ENCODE data around the gene ACSM5. TPM values are rescaled to one million over a fixed set of nuclear protein-coding genes. Genes with fewer than 3 reads are reported as not detected.

The ACSM5 gene, protein sequence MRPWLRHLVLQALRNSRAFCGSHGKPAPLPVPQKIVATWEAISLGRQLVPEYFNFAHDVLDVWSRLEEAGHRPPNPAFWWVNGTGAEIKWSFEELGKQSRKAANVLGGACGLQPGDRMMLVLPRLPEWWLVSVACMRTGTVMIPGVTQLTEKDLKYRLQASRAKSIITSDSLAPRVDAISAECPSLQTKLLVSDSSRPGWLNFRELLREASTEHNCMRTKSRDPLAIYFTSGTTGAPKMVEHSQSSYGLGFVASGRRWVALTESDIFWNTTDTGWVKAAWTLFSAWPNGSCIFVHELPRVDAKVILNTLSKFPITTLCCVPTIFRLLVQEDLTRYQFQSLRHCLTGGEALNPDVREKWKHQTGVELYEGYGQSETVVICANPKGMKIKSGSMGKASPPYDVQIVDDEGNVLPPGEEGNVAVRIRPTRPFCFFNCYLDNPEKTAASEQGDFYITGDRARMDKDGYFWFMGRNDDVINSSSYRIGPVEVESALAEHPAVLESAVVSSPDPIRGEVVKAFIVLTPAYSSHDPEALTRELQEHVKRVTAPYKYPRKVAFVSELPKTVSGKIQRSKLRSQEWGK
- total RNA-seq (0.32 TPM), polyA plus RNA-seq (3.0 TPM)

GRCh38 chr16:20409398-20410120, at the start of gene ACSM5:
Gene ACSM5, plus strand, starts transcription at chr16:20409534. Its CDS starts 1,951 bp downstream, at chr16:20411485.
- H3K4me3 ChIP-seq (ENCODE audit: low read depth, low read length) = no peak within 1 kb of the TSS
- H3K36me3 ChIP-seq (ENCODE audit: insufficient read depth) = no peaks in the 10 kb centered on the region
- no peak within 1 kb of the TSS for H3K27ac ChIP-seq (ENCODE audit: low read depth)
- 71% methylated on average over 6 of the region's 6 CpGs for WGBS
- no peaks in the 10 kb centered on the region for H3K4me1 ChIP-seq (ENCODE audit: insufficient read depth)
- no peak for DNase-seq (ENCODE audit: extremely low spot score)

DNA sequence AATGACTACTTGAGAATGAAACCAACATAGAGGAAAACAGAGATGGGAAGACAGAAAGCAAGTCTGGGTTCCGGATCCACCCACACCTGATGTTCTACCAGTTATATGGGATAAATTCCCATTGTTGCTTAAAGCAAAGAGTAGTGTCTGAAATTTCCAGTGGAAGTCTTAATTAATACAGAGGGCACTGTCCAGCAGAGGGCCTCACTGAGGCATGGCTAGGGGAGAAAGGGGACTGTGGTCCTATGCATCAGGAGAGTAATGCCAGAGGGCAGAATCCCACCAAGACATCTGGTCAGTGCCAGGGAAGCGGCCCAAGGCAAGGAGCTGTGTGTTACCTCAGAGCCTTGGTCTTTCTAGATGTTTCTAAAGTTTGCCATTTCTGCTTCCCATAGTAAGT, 49.3 kb upstream of the ACSM5 start:
- no peak overlapping the region for H3K27ac ChIP-seq (ENCODE audit: low read depth)
- DNase-seq (ENCODE audit: extremely low spot score) = no peak
- WGBS = 72% methylated on average over 2 of the region's 2 CpGs
- H3K4me3 ChIP-seq (ENCODE audit: low read depth, low read length) = no peak overlapping the region
- H3K4me1 ChIP-seq (ENCODE audit: insufficient read depth) = no peaks in the 10 kb centered on the region
- H3K36me3 ChIP-seq (ENCODE audit: insufficient read depth) = no peaks in the 10 kb centered on the region

DNA sequence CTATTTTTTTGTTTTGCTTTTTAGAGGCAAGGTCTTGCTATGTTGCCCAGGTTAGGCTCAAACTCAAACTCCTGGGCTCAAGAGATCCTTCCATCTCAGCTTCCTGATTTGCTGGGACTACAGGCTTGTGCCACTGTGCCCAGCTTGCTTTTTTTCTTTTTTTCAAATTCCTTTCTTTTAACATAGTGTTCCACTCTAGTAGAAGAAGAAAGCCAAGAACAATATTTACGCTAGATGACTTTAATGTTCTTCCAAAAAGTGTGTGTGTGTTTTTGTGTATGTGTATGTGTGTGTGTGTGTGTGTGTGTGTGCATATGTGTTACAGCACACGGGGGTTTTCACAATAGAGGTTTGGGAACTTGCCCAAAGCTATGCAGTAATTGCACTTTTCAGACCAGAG, 46.1 kb upstream of the ACSM5 start:
- Histone ChIP-seq H3K4me1 (ENCODE audit: insufficient read depth) (no peaks in the 10 kb centered on the region), H3K4me3 (ENCODE audit: low read depth, low read length) (no peak overlapping the region), H3K36me3 (ENCODE audit: insufficient read depth) (no peaks in the 10 kb centered on the region), H3K27ac (ENCODE audit: low read depth) (no peak overlapping the region)
- 54% methylated on average over 2 of the region's 2 CpGs for WGBS
- DNase-seq (ENCODE audit: extremely low spot score) = no peak

DNA sequence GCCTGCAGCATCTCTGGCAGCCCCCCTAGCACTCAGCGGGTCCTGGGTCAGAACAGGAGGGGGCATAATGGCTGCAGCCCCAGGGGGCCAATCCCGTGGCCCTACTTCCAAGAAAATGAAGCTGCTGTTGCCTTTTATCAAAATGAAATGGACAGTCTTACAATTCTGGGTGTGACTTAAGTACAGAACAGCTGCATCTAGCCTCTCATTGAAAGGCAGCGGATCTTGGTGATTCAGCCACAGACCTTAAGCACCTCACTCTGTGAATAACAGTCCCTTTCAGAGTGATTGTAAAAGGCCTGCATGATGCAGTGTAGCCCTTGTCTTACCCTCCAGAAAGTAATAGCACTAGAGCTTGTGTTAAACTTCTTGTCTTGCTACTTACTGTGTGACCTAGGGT, 45.3 kb upstream of the ACSM5 start:
- Histone ChIP-seq H3K4me3 (ENCODE audit: low read depth, low read length) (no peak overlapping the region), H3K36me3 (ENCODE audit: insufficient read depth) (no peaks in the 10 kb centered on the region), H3K27ac (ENCODE audit: low read depth) (no peak overlapping the region), H3K4me1 (ENCODE audit: insufficient read depth) (no peaks in the 10 kb centered on the region)
- WGBS = 61% methylated on average over 3 of the region's 3 CpGs
- no peak for DNase-seq (ENCODE audit: extremely low spot score)

- DNase-seq (ENCODE audit: extremely low spot score) = no peak
- Histone ChIP-seq H3K4me1 (ENCODE audit: insufficient read depth) (no peaks in the 10 kb centered on the region), H3K36me3 (ENCODE audit: insufficient read depth) (no peaks in the 10 kb centered on the region), H3K4me3 (ENCODE audit: low read depth, low read length) (no peak overlapping the region), H3K27ac (ENCODE audit: low read depth) (no peak overlapping the region)
- 74% methylated on average over 9 of the region's 9 CpGs for WGBS
Measured at GRCh38 chr16:20369452-20370054, 39.8 kb upstream of the ACSM5 start.

DNA sequence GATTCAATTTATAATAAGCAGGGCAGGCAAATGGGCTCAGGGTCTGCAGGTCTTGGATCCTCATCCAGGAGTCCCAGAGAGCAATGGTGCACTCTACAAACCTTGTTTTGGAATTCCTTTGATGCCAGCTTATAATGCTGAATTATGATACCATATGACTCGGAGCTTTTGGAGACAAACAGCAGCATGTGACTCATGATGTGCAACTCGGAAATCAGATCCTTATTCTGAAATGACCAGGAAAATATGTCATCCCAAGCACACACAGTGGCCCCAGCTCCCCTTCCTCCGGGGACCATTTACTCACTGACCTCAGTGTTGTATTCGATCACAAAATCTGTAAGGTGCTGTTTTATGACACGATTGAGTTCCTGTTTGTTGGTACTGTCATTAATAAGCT, 36.6 kb upstream of the ACSM5 start:
- H3K36me3 ChIP-seq (ENCODE audit: insufficient read depth) = no peaks in the 10 kb centered on the region
- no peak overlapping the region for H3K4me3 ChIP-seq (ENCODE audit: low read depth, low read length)
- H3K4me1 ChIP-seq (ENCODE audit: insufficient read depth) = no peaks in the 10 kb centered on the region
- H3K27ac ChIP-seq (ENCODE audit: low read depth) = no peak overlapping the region
- 73% methylated on average over 5 of the region's 5 CpGs for WGBS
- DNase-seq (ENCODE audit: extremely low spot score) = no peak

DNA sequence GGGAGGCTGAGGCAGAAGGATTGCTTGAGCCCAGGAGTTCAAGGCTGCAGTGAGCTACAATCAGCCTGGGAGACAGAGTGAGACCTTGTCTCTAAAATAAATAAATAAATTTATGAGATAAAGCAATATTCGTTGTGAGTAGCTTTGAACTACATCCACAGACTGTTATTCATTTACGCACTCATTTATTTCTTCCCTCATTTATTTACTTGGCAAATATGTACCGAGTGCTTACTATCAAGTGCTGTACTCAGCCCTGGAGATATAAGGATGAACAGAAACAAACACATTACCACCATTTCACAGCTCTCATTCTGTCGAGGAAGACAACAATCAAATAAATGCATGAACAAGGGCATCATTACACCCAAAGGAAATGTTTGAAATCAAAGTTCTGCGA, 32.2 kb upstream of the ACSM5 start:
- no peak for DNase-seq (ENCODE audit: extremely low spot score)
- H3K27ac ChIP-seq (ENCODE audit: low read depth) = no peak overlapping the region
- H3K36me3 ChIP-seq (ENCODE audit: insufficient read depth) = no peaks in the 10 kb centered on the region
- WGBS = 73% methylated on average over 5 of the region's 5 CpGs
- H3K4me3 ChIP-seq (ENCODE audit: low read depth, low read length) = no peak overlapping the region
- no peaks in the 10 kb centered on the region for H3K4me1 ChIP-seq (ENCODE audit: insufficient read depth)

GRCh38 chr16:20380782-20381181, 28.6 kb upstream of the ACSM5 start:
- H3K4me3 ChIP-seq (ENCODE audit: low read depth, low read length) = no peak overlapping the region
- H3K27ac ChIP-seq (ENCODE audit: low read depth) = no peak overlapping the region
- no peaks in the 10 kb centered on the region for H3K36me3 ChIP-seq (ENCODE audit: insufficient read depth)
- DNase-seq (ENCODE audit: extremely low spot score) = no peak
- no peaks in the 10 kb centered on the region for H3K4me1 ChIP-seq (ENCODE audit: insufficient read depth)
- 62% methylated on average over 3 of the region's 3 CpGs for WGBS

- no peaks in the 10 kb centered on the region for H3K4me1 ChIP-seq (ENCODE audit: insufficient read depth)
- H3K27ac ChIP-seq (ENCODE audit: low read depth) = no peak overlapping the region
- 88% methylated on average over 7 of the region's 7 CpGs for WGBS
- H3K4me3 ChIP-seq (ENCODE audit: low read depth, low read length) = no peak overlapping the region
- no peak for DNase-seq (ENCODE audit: extremely low spot score)
- no peaks in the 10 kb centered on the region for H3K36me3 ChIP-seq (ENCODE audit: insufficient read depth)
Measured at GRCh38 chr16:20382202-20382948, 27.0 kb upstream of the ACSM5 start.

GRCh38 chr16:20383106-20384029, 26.0 kb upstream of the ACSM5 start:
- 29% methylated on average over 11 of the region's 11 CpGs for WGBS
- no peak overlapping the region for H3K27ac ChIP-seq (ENCODE audit: low read depth)
- no peak for DNase-seq (ENCODE audit: extremely low spot score)
- no peaks in the 10 kb centered on the region for H3K36me3 ChIP-seq (ENCODE audit: insufficient read depth)
- no peak overlapping the region for H3K4me3 ChIP-seq (ENCODE audit: low read depth, low read length)
- H3K4me1 ChIP-seq (ENCODE audit: insufficient read depth) = no peaks in the 10 kb centered on the region

- Histone ChIP-seq H3K4me3 (ENCODE audit: low read depth, low read length) (no peak overlapping the region), H3K4me1 (ENCODE audit: insufficient read depth) (no peaks in the 10 kb centered on the region), H3K36me3 (ENCODE audit: insufficient read depth) (no peaks in the 10 kb centered on the region), H3K27ac (ENCODE audit: low read depth) (no peak overlapping the region)
- 28% methylated on average over 30 of the region's 30 CpGs for WGBS
- DNase-seq (ENCODE audit: extremely low spot score) = no peak
Measured at GRCh38 chr16:20385844-20386832, 23.2 kb upstream of the ACSM5 start.

Measured in urinary bladder (tissue), 4 donors.